Hematopoietic multipotent progenitor cell treated with erythropoietin and hydrocortisone succinate and interleukin-3 and kit ligand, for 15 days (in vitro differentiated cells): ENCODE results near the gene LARP4B.
A peak's percentile ranks its signal among the peaks of the same experiment; 100 is the strongest.
"Not testable (repeated sequence)": the region's sequence is repeated elsewhere in the genome, so short reads cannot be mapped to it uniquely, and the experiment has no call there.

Experiments used
- DNase-seq: peaks from one replicate; pipeline ENCODE4 v3.0.0-alpha.2; 2015; ENCODE audit warnings: low spot score

LARP4B gene

DNA sequence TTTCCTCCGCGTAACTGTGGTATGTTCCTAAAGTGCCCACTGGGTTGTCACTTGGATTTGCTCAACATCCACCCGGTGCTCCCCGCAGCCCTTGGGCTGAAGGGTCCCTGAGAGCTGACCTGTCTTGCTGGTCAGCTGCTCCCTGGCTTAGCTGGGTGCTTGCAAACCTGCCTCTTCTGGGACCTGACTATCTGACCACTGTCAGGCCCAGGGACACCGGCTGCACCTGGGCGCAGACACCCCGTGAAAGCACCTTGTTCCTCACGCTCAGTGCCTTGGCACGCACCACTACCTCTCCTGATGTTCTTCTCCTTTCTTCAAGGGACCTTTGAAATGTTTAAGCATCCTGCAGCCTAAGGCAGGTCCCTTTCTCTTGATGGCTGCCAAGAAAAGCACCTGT lies 26.6 kb upstream of the LARP4B start:
- DNase-seq: no peak

DNA sequence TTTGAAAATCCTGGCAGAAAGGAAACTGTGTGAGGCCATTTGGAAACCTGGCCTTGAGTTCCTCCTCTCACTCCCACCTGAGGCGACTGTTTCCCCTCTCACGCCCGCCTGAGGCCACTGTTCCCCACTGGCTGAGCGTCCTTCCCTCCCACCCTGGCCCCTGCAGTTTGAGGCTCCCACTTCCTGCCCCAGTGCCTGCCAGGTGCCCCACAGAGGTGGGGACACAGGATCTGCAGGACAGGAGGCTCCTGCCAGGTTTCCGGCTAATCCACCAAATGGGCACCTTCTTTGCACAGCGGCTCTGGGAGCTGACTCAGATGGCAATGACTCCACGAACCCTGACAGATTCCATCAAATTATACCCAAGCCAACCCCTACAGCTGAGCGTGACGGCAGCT lies 24.3 kb upstream of the LARP4B start:
- DNase-seq: no peak

DNA sequence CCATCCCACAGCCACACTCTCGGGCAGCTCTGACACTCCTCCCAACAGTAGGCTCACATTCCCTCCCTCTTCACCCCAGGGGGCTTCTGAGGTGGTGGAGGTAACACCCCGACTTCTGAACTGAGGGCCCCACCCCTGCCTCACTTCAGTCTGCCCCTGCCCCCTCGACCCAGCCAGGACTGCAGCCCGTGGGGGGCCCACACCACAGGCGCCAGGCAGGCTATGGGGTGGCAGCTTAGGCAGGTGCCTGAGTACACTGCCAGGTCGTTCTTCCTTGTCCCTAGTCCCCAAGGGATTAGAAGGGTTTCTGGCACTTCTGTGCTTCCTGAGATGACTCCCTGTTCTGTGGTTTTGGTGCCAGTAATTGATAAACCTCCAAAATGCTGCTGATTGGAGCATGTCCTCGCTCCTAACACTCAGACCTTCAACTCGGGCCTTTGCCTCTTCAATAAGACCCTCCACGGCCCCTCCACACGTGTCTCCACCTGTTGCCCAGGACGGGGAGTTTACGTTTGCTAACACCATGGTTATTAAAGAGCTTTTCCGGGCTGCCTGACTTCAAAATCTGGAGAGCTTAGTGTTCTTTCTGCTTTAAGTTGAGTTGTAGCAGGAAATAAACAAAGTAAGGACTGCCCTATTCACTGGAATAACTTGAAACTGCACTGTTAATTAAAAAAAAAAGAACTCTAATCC lies 23.8 kb upstream of the LARP4B start:
- no peak for DNase-seq

DNA sequence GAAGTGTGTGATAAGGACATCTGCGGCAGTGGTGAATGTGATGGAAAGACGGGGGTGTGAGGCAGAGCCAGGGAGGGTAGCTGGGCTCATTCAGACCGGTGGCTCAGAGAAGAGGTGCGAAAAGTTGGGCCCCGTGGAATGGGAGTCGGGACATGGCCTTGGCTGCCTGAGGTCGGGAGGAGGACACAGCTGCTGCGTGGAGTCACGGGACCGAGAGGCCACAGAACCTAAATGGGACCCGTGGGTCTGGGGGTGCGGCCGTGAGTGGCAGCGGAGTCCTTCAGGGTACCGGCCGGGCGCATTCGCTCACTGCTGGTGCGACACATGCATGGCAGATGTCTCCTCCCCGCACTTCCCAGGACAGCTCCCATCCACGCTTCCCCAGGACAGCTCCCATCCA lies 22.9 kb upstream of the LARP4B start:
- no peak for DNase-seq

DNA sequence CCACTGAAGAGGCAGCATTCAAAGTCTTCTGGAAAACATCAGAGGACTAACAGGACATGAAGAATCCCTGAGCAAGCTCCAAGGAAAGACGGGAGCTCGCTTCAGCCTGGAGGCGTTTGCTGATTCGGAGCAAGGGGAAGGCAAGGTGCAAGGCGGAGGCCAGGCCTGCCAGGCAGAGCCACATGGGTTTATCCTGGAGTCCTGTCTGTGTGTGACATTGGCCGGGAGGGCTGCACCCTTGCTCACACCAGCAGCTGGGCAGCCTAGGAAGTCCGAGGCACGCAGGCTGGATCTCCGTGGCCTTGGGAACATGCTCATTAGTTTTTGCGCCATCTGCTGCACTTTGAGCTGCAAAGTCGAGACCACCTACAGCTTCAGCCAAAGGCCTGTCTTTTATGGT lies 22.3 kb upstream of the LARP4B start:
- no peak for DNase-seq

DNA sequence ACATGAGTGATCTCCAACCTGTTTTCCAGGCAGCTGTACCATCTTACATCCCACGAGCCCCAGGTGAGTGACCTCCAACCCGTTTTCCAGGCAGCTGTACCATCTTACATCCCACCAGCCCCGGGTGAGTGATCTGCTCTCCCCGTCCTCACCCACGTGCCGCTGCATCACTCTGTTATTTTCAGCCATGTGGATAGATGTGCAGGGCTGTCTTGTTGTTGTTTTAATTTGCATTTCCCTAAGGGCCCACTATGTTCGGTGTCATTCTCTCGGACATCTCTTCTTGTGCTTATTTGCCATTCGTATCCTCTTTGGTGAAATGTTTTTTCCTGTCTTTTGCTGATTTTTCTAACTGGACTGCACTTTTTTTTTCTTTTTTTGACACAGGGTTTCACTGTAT lies 17.9 kb upstream of the LARP4B start:
- DNase-seq: no peak

DNA sequence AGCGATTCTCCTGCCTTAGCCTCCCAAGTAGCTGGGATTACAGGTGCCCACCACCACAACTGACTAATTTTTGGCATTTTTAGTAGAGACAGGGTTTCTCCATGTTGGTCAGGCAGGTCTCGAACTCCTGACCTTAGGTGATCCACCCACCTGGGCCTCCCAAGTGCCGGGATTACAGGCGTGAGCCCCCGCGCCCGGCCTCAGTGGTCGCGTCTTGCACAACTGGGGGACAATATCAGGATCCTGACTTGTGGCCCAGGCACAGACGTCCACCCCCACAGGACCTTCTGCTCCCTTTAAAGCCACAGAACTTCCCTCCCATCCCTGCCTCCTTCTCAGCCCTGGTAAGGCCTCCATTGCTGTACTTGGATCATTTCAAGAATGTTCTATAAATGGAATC lies 16.8 kb upstream of the LARP4B start:
- DNase-seq: no peak

DNA sequence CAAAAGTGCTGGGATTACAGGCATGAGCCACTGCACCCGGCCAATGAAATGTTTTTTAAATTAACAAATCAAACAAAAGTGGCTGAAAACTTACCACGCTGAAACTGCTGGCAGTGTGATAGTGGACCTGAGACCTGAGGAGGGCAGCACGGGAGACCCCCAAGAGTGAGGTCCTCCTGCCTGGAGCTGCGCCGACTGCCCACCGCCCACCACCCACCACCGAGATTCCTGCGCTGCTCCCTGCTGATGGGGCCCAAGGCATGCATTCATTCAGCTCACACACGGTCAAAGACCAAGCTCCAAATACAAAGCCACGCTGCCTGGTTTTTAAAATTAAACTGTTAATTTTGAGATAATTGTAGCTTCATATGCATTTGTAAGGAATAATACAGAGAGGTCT lies 16.4 kb upstream of the LARP4B start:
- no peak for DNase-seq

DNA sequence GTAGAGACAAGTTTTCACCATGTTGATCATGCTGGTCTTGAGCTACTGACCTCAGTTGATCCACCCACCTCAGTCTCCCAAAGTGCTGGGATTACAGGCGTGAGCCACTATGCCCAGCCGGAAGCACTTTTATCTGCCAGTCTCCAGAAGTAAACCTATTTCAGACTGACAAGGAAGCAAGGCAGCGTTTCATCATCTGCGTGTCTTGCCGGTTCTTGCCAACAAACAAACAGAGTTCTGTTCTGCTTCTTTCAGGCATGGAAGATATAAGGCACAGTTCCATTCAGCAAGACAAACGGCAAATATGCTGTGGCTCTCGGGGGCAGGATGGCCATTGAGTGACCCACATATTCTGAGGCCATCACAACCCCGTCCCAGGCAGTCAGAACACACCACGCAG lies 15.5 kb upstream of the LARP4B start:
- no peak for DNase-seq

DNA sequence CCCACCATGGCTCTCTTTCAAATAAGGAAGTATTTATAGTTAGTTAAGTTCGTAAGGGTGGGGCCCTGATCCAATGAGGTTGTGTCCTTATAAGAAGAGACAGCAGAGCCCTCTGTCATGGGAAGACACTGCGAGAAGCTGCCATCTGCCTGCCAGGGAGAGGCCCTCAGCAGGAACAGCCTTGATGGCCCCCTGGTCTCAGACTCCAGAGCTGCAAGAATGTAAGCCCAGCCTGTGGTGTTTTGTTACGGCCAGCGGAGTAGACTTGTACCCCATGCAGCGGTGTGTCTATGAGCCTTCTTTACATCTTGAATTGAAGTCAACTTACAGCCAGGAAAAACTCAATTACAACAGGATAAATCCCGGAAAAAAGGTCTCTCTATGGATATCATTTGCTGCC lies 14.3 kb upstream of the LARP4B start:
- DNase-seq: no peak

DNA sequence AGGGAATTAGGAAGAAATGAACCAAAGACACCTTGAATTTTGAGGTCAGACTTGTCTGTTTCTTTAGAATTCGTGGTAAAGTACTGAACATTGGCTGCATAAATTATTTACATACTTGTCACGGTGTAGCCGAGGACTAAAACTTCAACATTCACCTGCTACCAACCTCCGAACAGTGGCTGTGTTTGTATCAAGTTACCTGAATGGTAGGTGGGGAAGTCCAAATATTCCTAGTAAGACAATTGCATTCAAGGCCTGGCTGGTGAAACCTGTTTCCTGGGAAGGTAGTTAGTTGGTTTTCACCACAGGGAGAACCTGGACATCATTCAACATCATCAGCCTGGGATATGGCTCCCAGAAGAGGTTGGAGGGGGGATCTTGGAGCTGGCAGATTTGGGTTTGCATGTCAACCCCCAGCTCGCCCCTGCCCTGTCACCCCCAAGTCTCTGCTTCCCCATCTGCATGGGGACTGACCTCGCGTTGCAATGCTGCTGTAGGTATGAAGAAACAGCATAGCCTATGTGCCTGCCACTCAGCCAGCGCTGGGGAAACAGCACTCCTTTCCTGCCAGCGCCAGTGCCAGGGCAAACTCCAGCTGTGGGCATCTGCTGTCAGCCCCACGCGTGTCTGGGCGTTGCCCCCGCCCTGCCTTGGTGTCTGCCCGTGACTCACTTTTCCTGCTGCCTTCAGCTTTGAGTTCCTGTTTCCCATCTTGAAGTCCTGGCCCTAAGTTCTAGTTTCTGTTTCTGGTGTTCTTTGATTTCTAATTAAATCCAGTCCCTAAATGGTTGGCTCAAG lies 12.7 kb upstream of the LARP4B start:
- no peak for DNase-seq

DNA sequence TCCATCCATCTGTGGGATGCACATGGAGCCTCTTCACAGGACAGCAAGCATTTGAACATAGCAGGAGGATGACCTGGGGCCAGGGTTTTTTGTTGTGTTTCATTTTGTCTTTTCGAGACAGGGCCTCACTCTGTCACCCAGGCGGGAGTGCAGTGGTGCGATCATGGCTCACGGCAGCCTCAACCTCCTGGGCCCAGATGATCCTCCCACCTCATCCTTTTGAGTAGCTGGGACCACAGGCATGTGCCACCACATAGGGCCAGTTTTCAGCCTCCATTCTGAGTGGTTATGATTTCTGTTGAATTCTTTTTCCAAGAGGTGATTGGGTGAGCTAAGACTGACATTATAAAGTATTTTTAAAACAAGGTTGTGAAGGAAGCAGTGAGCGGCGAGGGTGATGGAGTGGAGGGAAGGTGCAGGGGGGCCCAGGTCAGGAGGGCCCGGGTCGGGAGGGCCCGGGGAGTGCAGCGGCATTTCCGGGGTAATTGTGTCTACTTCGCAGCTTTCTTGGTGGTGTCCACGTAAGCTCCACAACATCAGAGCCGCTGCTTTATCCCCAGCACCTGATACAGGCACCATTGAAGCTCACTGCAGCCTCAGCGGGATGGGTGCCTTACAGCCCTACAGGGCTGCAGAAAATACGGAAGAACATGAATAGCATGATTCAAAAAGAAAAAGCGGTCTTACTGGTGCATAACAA lies 12.0 kb upstream of the LARP4B start:
- DNase-seq: no peak

DNA sequence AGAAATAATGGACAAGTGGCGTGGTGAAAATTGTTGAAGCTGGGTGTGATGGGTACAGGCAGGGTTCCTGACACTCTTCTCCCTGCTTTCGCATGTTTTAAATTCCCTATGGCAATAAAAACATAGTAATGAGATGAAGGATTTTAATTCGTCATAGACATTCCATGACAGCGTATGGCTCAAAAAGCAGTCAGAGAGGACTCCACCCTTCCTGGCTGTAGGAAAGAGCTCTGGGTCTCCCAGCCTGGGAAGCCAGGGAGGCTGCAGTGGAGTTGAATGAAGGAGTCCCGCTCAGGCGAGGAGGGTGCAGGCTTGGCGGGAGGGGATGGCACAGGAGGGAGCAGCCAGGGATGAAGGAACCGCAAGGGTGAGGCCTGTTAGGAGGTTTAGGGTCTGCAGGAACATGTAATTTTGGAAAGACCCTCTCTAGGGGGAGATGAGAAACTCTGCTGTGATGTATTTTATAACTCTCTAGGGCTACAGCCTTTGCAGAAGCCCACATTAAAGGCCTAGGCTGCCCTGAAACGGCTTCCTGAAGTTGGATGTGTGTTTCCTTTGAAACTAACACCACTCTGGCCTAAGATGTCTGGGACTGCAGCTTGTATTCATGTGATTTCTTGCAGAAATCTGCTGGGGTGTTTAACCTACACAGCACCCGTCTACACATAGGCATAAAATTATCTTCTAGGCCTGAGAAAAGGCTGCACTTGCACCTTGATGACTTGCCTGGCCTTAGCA lies 7.6 kb upstream of the LARP4B start:
- no peak for DNase-seq

DNA sequence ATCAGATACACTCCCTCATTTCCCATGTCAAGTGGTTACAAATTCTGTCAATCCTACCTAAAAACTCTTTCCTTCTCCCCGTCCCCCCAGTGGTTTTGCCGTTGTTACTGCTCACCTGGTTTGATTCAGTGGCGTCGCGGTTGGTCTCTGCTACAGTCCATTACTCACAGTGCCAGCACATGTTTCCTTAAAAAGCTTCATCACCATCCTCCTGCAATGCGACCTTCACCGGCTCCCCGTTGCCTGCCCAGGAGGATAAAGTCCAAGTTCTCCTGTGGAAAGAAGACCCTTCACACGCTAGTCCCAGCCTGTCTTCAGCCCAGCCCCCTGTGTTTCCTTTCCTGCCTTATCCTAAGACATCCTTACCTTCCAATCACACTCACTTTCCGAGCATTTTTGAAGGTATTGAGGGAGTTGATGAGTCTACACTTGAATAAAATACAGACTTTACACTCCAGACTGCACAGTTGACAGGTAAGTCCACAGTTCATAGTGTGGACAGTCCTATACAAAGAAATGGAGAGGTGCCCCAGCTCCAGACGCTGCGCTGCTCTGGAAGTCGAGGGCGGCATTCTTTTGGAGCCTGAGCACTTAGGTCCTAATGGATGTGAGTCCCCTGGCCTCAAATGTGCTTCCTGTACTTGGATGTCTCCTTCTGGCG lies 3.4 kb upstream of the LARP4B start:
- DNase-seq: no peak

DNA sequence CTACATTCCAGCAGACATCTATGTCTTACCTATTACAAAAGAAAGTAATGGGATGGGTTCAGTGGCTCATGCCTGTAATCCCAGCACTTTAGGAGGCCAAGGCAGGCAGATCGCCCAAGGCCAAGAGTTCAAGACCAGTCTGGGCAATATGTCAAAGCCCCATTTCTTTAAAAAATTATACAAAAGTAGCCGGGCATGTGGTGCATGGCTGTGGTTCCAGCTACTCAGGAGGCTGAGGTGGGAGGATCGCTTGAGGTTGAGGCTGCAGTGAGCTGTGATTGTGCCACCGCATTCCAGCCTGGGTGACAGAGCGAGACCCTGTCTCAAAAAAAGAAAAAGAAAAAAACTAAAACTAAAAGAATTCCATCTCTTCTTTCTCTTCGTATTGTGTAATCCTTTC lies 2.7 kb upstream of the LARP4B start:
- DNase-seq: not testable (repeated sequence)

DNA sequence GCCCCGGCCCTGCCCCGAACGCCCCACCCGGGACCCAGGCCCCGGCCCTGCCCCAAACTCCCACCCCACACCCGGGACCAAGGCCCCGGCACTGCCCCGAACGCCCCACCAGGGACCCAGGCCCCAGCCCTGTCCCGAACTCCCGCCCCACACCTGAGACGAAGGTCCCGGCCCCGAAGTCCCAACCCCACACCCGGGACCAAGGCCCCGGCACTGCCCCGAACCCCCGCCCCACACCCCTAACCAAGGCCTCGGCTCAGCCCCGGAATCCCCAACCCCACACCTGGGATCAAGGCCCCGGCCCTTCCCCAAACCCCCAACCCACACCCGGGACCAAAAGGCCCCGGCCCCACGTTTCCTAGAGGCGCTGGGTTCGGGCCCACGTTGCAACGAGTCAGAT lies 1.1 kb upstream of the LARP4B start:
- no peak for DNase-seq

DNA sequence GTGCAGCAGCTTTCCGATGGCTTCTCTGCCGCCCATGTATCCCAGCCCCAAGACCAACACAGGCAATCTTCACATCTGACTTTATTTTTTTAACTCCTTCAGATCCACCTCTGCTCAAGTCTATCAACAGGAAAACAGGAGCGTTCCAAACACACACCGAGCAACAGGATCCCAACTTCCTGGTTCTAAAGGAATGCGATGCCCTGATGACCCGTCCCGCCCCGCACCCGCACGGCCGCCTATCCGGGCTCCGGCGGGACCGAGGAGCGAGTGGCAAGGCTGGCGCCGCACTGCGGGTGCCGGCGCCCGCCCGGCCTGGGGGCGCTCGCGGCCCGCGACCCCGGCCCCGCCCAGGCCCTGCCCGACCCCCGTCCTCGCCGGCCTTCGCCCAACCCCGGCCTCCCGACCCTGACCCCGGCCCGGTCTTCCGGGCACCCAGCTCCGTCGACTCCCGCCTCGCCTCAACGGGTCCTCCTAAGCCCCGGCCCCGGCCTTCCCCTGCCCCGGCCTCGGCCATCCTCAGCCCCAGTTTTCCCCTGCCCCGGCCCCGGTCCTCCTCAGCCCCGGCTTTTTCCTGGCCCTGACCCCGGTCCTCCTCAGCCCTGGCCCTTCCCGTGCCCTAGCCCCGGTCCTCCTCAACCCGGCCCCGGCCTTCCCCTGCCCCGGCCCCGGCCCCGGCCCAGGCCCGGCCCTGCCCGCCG lies 730 bp downstream of the LARP4B start:
- DNase-seq: peak; percentile 24

DNA sequence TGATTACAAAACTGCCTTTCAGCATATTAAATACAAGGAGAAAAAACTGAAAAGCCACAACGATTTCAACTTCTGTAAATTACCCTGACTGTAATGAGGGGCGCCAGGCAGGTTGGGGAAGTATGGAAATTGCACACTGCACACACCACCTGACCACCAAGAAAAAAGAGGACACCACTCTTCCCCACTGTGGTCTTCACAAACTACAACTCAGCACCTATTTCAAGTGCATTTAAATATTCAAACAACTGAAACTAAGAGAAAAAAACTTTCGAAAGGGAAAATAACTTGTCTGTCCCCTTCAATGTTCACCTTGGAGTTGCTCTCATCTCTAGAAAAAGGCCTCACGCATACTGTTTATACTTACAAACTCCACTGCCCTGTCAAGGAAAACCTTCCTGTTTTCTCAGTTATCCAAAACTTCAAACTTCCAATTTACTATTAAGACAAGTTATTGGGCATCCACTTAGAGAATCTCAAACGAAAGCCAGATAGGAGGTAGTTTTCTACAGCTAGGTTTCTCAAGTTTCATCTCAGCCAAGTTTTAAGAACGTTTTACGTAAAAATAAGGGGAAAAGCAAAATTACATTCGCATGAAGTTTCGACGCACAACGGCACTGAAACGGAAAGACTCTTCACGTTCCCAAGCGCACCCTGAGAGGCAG lies 1.4 kb downstream of the LARP4B start:
- DNase-seq: no peak

DNA sequence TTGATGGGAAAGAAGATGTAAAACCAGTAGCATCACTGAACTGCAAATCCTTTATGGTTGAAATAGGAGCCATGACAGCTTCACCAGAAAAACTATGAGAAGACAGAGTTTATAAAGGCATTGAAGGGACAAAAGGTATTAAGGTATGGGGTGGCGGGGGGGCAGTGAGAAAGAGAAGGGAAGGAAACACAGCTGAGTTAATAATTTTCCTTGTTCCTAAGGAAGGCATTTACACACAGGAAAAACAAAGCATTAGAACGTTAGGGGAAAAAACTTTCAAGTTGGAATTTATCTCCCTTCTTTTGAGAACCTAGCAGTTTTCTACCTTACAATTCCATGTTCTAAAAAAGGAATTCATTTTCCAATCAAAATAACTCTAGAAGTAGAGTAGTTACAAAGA lies 4.4 kb downstream of the LARP4B start:
- DNase-seq: no peak

DNA sequence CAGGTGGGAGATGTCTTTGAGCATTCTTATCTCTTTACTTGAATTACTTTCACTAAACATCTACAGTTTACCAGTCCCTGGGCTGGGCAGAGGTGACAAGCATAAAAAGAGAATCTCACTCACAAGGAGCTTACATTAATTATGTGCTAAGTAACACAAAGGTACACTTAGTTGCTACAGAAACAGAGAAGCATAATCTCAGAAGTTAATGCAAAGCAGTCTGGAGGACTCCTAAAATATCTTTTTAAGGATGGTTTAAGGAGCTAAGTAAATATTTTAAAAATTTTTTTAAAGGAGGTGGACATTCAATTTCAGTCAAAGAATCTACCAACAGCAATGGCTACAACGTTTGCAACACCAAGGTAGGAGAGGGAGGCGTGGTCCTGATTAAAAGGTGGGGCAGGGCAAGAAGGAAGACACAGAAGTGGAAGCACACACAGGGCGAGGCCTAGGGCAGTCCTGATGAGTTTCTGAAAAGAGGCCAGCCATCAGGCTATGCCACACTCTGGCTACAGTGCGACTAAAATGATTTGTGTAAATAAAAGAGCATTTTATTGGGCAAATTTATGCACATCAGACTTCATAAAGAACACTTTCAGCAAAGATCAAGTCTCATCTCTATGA lies 5.3 kb downstream of the LARP4B start:
- DNase-seq: no peak

DNA sequence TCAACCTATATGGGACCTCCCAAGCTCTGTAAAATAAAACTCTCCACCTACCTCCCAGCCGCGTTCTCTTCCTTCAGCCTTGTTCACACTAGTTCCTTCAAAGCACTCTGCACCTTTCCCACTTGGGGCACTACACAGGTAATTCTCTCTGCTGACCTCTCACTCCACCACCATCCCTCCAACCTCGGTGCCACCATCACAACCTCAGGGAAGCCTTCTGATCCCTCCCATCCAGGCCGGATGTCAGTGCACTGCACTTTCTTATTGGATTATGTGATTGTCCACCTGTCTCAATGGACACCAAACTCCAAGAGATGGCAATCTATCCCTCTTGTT lies 7.0 kb downstream of the LARP4B start:
- no peak for DNase-seq
